ENCODE measurements around the gene PDZD4.

PDZD4 gene

DNA sequence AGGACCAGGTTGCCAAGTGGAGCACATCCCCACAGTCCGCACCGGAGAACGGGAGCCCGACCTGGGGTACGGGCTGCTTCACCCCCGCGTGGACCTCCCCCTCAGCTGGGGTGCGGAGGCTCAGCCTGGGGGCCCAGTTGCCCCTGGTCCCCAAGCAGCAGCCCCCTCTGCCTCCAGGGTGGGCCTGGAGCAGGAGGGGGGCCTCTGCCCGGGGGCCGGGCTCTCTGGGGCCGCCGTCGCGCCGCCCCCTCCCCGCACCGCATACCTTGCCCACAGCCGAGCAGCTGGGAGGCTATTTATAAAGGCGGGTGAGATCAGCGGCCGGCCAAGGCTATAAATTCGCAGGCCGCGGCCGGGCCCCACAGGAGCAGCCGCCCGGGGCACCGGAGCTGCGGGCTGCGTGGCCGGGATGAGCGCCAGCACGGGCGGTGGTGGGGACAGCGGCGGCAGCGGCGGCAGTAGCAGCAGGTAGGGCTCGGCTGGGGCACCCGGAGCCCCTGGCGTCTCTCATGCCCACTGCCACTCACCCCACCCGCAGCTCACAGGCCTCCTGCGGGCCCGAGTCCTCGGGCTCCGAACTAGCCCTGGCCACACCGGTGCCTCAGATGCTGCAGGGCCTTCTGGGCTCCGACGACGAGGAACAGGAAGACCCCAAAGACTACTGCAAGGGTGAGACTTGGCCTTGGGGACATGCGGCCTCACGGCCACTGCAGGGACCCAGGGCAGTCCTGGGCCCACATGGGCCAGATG is 49.5 kb downstream of the PDZD4 start, which contains the start of gene SRPK3:
TSS of gene SRPK3 (plus strand) at position 364 of the 750 bp plus-strand sequence. CDS start at position 410, 46 bp downstream.
- H3K4me1 ChIP-seq = no peaks in the 10 kb centered on the region
- H3K36me3 ChIP-seq (ENCODE audit: control insufficient read depth, insufficient read depth, low read length) = no peaks in the 10 kb centered on the region
- H3K27me3 ChIP-seq (ENCODE audit: control insufficient read depth, insufficient read depth, low read length) = no peaks in the 10 kb centered on the region
- no peak within 1 kb of the TSS for H3K27ac ChIP-seq
- no peaks in the 10 kb centered on the region for H3K9me3 ChIP-seq (ENCODE audit: control insufficient read depth, low read length)
- H2AFZ ChIP-seq = peak within 1 kb of the TSS; percentile 61
- no peaks in the 10 kb centered on the region for H3K79me2 ChIP-seq
- H3K9ac ChIP-seq = no peak within 1 kb of the TSS
- TF ChIP-seq, protein P1, sequence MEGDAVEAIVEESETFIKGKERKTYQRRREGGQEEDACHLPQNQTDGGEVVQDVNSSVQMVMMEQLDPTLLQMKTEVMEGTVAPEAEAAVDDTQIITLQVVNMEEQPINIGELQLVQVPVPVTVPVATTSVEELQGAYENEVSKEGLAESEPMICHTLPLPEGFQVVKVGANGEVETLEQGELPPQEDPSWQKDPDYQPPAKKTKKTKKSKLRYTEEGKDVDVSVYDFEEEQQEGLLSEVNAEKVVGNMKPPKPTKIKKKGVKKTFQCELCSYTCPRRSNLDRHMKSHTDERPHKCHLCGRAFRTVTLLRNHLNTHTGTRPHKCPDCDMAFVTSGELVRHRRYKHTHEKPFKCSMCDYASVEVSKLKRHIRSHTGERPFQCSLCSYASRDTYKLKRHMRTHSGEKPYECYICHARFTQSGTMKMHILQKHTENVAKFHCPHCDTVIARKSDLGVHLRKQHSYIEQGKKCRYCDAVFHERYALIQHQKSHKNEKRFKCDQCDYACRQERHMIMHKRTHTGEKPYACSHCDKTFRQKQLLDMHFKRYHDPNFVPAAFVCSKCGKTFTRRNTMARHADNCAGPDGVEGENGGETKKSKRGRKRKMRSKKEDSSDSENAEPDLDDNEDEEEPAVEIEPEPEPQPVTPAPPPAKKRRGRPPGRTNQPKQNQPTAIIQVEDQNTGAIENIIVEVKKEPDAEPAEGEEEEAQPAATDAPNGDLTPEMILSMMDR (IDR thresholded peaks at IDR 0.05) = no peak
- no peak within 1 kb of the TSS for H3K4me2 ChIP-seq (ENCODE audit: low read length)
- no peak within 1 kb of the TSS for H3K4me3 ChIP-seq (ENCODE audit: low read depth, low read length)

DNA sequence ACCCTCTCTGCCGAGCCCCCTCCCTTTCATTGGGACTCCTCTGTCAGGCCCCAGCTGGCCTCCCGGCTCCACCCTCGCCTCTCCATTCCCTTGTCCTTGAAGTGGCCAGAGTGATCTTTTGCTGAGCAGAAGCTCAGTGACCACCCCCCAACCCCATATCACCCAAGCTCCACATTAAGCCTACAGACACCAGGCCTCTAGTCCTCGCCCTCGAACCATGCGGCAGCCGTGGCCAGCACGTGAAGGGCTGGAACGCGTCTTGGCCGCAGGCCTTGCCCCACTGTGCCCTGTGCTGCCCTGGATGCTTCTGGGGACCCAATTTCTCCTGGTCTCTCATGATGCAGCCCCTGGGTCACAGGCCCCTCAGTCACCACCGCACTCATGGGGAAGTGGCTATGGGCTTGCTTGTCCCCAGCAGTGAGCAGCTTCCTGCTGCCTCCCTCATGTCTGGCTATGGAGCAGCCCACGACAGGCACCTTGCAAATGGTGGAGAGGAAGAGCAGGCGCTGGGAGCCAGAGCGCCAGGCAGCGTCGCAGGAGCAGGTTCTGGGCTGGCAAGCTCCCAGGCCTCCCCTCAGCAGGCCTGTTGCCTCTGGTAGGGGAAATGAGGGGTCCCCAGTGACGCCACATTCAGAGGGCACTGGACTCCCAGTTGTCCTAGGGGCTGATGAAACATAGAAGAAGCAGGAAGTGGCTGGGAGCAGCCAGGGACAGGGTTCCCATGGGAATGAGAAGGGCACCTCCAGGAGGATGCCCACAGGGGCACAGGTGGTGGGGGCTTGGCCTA is 50.3 kb downstream of the PDZD4 start:
- Histone ChIP-seq H2AFZ (peak overlapping the region; percentile 61), H3K4me1 (no peaks in the 10 kb centered on the region), H3K9ac (no peak overlapping the region), H3K79me2 (no peaks in the 10 kb centered on the region), H3K4me3 (ENCODE audit: low read depth, low read length) (no peak overlapping the region), H3K4me2 (ENCODE audit: low read length) (no peak overlapping the region), H3K36me3 (ENCODE audit: control insufficient read depth, insufficient read depth, low read length) (no peaks in the 10 kb centered on the region), H3K9me3 (ENCODE audit: control insufficient read depth, low read length) (no peaks in the 10 kb centered on the region), H3K27ac (no peak overlapping the region), H3K27me3 (ENCODE audit: control insufficient read depth, insufficient read depth, low read length) (no peaks in the 10 kb centered on the region)
- TF ChIP-seq, protein P1 (IDR thresholded peaks at IDR 0.05) = no peak

DNA sequence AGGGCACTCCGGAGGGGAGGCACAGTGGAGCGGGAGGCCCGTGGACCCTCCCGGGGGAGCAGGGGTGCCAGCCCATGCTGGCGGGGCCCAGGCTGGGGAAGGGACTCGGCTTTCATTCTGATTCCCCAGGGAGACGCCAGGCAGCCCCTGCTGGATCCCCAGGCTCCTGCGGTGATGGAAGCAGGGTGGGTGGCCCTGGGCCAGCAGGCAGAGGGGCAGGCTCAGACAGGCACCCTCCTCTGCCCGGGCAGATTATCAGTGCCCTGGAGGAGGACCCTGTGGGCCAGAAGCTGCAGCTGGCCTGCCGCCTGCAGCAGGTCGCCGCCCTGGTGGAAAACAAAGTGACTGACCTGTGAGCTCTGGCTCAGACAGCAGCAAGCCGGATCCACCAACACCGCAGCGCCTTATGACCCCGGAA is 51.7 kb downstream of the PDZD4 start:
- Histone ChIP-seq H2AFZ (no peak overlapping the region), H3K27me3 (ENCODE audit: control insufficient read depth, insufficient read depth, low read length) (no peaks in the 10 kb centered on the region), H3K4me3 (ENCODE audit: low read depth, low read length) (no peak overlapping the region), H3K4me2 (ENCODE audit: low read length) (no peak overlapping the region), H3K36me3 (ENCODE audit: control insufficient read depth, insufficient read depth, low read length) (no peaks in the 10 kb centered on the region), H3K4me1 (no peaks in the 10 kb centered on the region), H3K27ac (no peak overlapping the region), H3K9me3 (ENCODE audit: control insufficient read depth, low read length) (no peaks in the 10 kb centered on the region), H3K79me2 (no peaks in the 10 kb centered on the region), H3K9ac (no peak overlapping the region)
- TF ChIP-seq, protein P1 (IDR thresholded peaks at IDR 0.05) = no peak

DNA sequence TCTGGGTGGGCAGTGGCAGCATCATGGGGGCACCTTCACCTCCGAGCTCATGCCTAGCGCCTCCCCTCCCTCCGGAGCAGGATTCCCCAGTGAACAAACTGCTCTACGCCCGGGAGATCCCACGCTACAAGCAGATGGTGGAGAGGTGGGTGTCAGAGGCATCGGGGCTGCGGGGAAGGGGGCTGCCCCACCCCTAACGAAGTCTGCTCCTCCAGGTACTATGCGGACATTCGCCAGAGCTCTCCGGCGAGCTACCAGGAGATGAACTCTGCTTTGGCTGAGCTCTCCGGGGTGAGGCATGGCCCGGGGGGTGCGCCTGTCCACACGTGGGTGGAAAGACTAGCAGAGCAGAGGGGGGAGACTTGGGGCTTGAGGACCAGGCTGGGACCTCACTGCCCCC is 52.2 kb downstream of the PDZD4 start:
- Histone ChIP-seq H3K36me3 (ENCODE audit: control insufficient read depth, insufficient read depth, low read length) (no peaks in the 10 kb centered on the region), H3K4me3 (ENCODE audit: low read depth, low read length) (no peak overlapping the region), H2AFZ (no peak overlapping the region), H3K27ac (no peak overlapping the region), H3K4me2 (ENCODE audit: low read length) (no peak overlapping the region), H3K9ac (no peak overlapping the region), H3K4me1 (no peaks in the 10 kb centered on the region), H3K9me3 (ENCODE audit: control insufficient read depth, low read length) (no peaks in the 10 kb centered on the region), H3K27me3 (ENCODE audit: control insufficient read depth, insufficient read depth, low read length) (no peaks in the 10 kb centered on the region), H3K79me2 (no peaks in the 10 kb centered on the region)
- TF ChIP-seq, protein P1 (IDR thresholded peaks at IDR 0.05) = no peak
